DND-41 (cell line): Measurements from ENCODE around the gene BTN2A1.
A peak's percentile ranks its signal among the peaks of the same experiment; 100 is the strongest.

Experiments used
- ATAC-seq: fragments of 200-7000 bp; cut with Tn5 transposase; 3 replicates; pipeline ENCODE4 v1.9.1; 2021; ENCODE audit warnings: low read depth; ENCODE audit not compliant: insufficient read depth
- DNase-seq: peaks from one replicate; pipeline ENCODE4 v3.0.0-alpha.2; 2020
- H2AFZ ChIP-seq: 2 replicates; pipeline ENCODE4 v1.6.0; 2012; ENCODE audit warnings: low read depth, low read length
- H3K27ac ChIP-seq: 2 replicates; pipeline ENCODE4 v1.5.1; 2012; ENCODE audit warnings: low read length, inconsistent platforms
- H3K27me3 ChIP-seq: fragments of 200-600 bp; sonication (generic); 2 replicates; pipeline ENCODE4 v1.6.0; 2012; ENCODE audit warnings: low read length, mild to moderate bottlenecking, inconsistent platforms; ENCODE audit not compliant: insufficient read depth, poor library complexity
- H3K36me3 ChIP-seq: 2 replicates; pipeline ENCODE4 v1.5.1; 2012; ENCODE audit warnings: low read length, inconsistent platforms; ENCODE audit not compliant: insufficient read depth
- H3K4me1 ChIP-seq: 2 replicates; pipeline ENCODE4 v1.5.1; 2012; ENCODE audit warnings: mild to moderate bottlenecking, low read length; ENCODE audit not compliant: insufficient read depth
- H3K4me2 ChIP-seq: 2 replicates; pipeline ENCODE4 v1.6.0; 2012; ENCODE audit warnings: mild to moderate bottlenecking, moderate library complexity, low read length, inconsistent platforms; ENCODE audit not compliant: insufficient read depth
- H3K4me3 ChIP-seq, 2 experiments: fragments of 200-600 bp in 1 of 2; shearing (Covaris generic) in 1 of 2; 2 replicates each; pipeline ENCODE4 v1.5.1; 2012 to 2016; ENCODE audit warnings: inconsistent platforms in 2 of 2, low read length in 2 of 2, mild to moderate bottlenecking in 2 of 2, low read depth in 1 of 2, moderate library complexity in 1 of 2
- H3K79me2 ChIP-seq: 2 replicates; pipeline ENCODE4 v1.6.0; 2012; ENCODE audit warnings: low read length, inconsistent platforms; ENCODE audit not compliant: insufficient read depth
- H3K9ac ChIP-seq: 2 replicates; pipeline ENCODE4 v1.6.0; 2012; ENCODE audit warnings: low read depth, mild to moderate bottlenecking, inconsistent platforms, low read length, moderate library complexity
- H3K9me3 ChIP-seq: 2 replicates; pipeline ENCODE4 v1.5.1; 2012; ENCODE audit warnings: low read length, moderate library complexity, mild to moderate bottlenecking, inconsistent platforms; ENCODE audit not compliant: insufficient read depth, severe bottlenecking
- H4K20me1 ChIP-seq: 2 replicates; pipeline ENCODE4 v1.6.0; 2012; ENCODE audit warnings: low read length; ENCODE audit not compliant: insufficient read depth
- CTCF ChIP-seq: IDR thresholded peaks from 2 replicates; pipeline ENCODE4 v1.5.1; 2012; ENCODE audit warnings: borderline replicate concordance, low read length, moderate library complexity, mild to moderate bottlenecking; ENCODE audit not compliant: poor library complexity, severe bottlenecking; ENCODE audit errors: extremely low read depth
- EZH2 ChIP-seq: IDR thresholded peaks from 3 replicates; pipeline ENCODE4 v1.6.1; 2012; ENCODE audit warnings: borderline replicate concordance, low read depth, mild to moderate bottlenecking, moderate library complexity, low read length, inconsistent platforms; ENCODE audit not compliant: severe bottlenecking

BTN2A1 gene

GRCh38 chr6:26412228-26412627 is 45.5 kb upstream of the BTN2A1 start:
- TF ChIP-seq CTCF (no peak), EZH2 (no peak)
- H3K27me3 ChIP-seq, result no peaks in the 10 kb centered on the region
- H3K36me3 ChIP-seq, result peaks cover 68% of the 10 kb centered on the region
- ATAC-seq, result 0 out of 3 replicates have a peak, but pooled peaks have one; percentile 12
- H3K4me2 ChIP-seq, result no peak overlapping the region
- no peaks in the 10 kb centered on the region for H4K20me1 ChIP-seq
- H3K27ac ChIP-seq, result no peak overlapping the region
- no peak overlapping the region for H3K4me3 ChIP-seq
- H3K4me1 ChIP-seq, result no peaks in the 10 kb centered on the region
- H3K79me2 ChIP-seq, result no peaks in the 10 kb centered on the region
- no peak overlapping the region for H3K9ac ChIP-seq
- DNase-seq, result no peak
- no peak overlapping the region for H2AFZ ChIP-seq
- peaks cover 3% of the 10 kb centered on the region for H3K9me3 ChIP-seq

- Histone ChIP-seq H3K27me3 (no peaks in the 10 kb centered on the region), H3K79me2 (no peaks in the 10 kb centered on the region), H3K4me1 (no peaks in the 10 kb centered on the region), H3K9ac (no peak overlapping the region), H3K9me3 (peaks cover 10% of the 10 kb centered on the region), H3K4me3 (no peak overlapping the region), H3K4me2 (no peak overlapping the region), H3K27ac (no peak overlapping the region), H4K20me1 (no peaks in the 10 kb centered on the region), H3K36me3 (peaks cover 61% of the 10 kb centered on the region), H2AFZ (no peak overlapping the region)
- no peak for DNase-seq
- TF ChIP-seq EZH2 (no peak), CTCF (no peak)
- ATAC-seq, result no peak
Measured at GRCh38 chr6:26412954-26413353, 44.8 kb upstream of the BTN2A1 start.

- no peak for TF ChIP-seq EZH2
- H3K36me3 ChIP-seq, result peaks cover 49% of the 10 kb centered on the region
- no peak for DNase-seq
- H3K9ac ChIP-seq, result no peak overlapping the region
- H2AFZ ChIP-seq, result no peak overlapping the region
- ATAC-seq, result no peak; the same call in 2 of the 3 replicates
- no peaks in the 10 kb centered on the region for H3K4me1 ChIP-seq
- no peak overlapping the region for H3K4me2 ChIP-seq
- H3K27me3 ChIP-seq, result no peaks in the 10 kb centered on the region
- H3K9me3 ChIP-seq, result peaks cover 15% of the 10 kb centered on the region
- no peak overlapping the region for H3K27ac ChIP-seq
- H3K4me3 ChIP-seq, result no peak overlapping the region
- H4K20me1 ChIP-seq, result no peaks in the 10 kb centered on the region
- H3K79me2 ChIP-seq, result no peaks in the 10 kb centered on the region
Measured at GRCh38 chr6:26414281-26414680, 43.5 kb upstream of the BTN2A1 start.

- no peaks in the 10 kb centered on the region for H3K79me2 ChIP-seq
- TF ChIP-seq EZH2, result no peak
- TF ChIP-seq CTCF, result no peak
- ATAC-seq (no peak), DNase-seq (no peak)
- H3K4me3 ChIP-seq, result no peak overlapping the region
- no peak overlapping the region for H3K4me2 ChIP-seq
- peaks cover 15% of the 10 kb centered on the region for H3K9me3 ChIP-seq
- H3K27ac ChIP-seq, result no peak overlapping the region
- no peak overlapping the region for H3K9ac ChIP-seq
- H4K20me1 ChIP-seq, result no peaks in the 10 kb centered on the region
- H3K36me3 ChIP-seq, result peaks cover 41% of the 10 kb centered on the region
- H3K27me3 ChIP-seq, result no peaks in the 10 kb centered on the region
- no peak overlapping the region for H2AFZ ChIP-seq
- H3K4me1 ChIP-seq, result no peaks in the 10 kb centered on the region
Measured at GRCh38 chr6:26415036-26415614, 42.6 kb upstream of the BTN2A1 start.
